Measurements from ENCODE around the gene AIG1.

DNA sequence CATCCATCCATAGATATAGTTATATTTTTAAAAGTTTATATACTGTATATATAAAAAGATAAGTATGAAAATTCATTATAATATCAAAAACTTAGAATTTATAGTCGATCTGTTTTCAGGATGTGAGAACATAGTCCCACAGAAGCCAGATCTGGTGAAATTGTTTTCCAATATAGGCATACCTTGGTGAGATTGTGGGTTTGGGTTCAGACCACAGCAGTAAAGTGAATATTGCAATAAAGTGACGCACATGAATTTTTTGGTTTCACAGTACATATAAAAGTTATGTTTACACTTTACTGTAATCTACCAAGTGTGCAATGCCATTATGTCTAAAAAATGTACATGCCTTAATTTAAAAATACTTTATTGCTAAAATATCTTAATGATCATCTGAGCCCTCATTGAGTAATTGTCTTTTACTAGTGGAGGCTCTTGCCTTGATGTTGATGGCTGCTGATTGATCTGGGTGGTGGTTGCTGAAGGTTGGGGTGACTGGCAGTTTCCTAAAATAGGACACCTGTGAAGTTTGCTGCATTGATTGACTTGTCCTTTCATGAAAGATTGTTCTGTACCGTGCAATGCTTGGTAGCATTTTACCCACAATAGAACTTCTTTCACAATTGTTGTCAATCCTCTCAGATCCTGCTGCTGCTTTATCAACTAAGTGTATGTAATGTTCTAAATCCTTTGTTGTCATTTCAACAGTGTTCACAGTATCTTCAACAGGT lies 29.8 kb downstream of the AIG1 start:
- TF ChIP-seq TCF7L2 (IDR thresholded peaks at IDR 0.05; ENCODE audit: borderline replicate concordance, extremely low read depth, insufficient read depth, insufficient read length) = no peak
- TF ChIP-seq, protein P1, sequence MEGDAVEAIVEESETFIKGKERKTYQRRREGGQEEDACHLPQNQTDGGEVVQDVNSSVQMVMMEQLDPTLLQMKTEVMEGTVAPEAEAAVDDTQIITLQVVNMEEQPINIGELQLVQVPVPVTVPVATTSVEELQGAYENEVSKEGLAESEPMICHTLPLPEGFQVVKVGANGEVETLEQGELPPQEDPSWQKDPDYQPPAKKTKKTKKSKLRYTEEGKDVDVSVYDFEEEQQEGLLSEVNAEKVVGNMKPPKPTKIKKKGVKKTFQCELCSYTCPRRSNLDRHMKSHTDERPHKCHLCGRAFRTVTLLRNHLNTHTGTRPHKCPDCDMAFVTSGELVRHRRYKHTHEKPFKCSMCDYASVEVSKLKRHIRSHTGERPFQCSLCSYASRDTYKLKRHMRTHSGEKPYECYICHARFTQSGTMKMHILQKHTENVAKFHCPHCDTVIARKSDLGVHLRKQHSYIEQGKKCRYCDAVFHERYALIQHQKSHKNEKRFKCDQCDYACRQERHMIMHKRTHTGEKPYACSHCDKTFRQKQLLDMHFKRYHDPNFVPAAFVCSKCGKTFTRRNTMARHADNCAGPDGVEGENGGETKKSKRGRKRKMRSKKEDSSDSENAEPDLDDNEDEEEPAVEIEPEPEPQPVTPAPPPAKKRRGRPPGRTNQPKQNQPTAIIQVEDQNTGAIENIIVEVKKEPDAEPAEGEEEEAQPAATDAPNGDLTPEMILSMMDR (IDR thresholded peaks at IDR 0.05 in 2 of 3, conservative IDR thresholded peaks at IDR 0.05 in 1 of 3; ENCODE audit: borderline replicate concordance in 1 of 3, insufficient read depth in 1 of 3, low read depth in 2 of 3, low read length in 2 of 3) = no peak
- no peak for TF ChIP-seq POLR2A (IDR thresholded peaks at IDR 0.05; ENCODE audit: borderline replicate concordance, extremely low read depth, insufficient read depth, insufficient read length)
- TF ChIP-seq RAD21 (IDR thresholded peaks at IDR 0.05; ENCODE audit: low read depth) = no peak
- TF ChIP-seq ZFX (IDR thresholded peaks at IDR 0.05) = no peak
- TF ChIP-seq, protein P2, sequence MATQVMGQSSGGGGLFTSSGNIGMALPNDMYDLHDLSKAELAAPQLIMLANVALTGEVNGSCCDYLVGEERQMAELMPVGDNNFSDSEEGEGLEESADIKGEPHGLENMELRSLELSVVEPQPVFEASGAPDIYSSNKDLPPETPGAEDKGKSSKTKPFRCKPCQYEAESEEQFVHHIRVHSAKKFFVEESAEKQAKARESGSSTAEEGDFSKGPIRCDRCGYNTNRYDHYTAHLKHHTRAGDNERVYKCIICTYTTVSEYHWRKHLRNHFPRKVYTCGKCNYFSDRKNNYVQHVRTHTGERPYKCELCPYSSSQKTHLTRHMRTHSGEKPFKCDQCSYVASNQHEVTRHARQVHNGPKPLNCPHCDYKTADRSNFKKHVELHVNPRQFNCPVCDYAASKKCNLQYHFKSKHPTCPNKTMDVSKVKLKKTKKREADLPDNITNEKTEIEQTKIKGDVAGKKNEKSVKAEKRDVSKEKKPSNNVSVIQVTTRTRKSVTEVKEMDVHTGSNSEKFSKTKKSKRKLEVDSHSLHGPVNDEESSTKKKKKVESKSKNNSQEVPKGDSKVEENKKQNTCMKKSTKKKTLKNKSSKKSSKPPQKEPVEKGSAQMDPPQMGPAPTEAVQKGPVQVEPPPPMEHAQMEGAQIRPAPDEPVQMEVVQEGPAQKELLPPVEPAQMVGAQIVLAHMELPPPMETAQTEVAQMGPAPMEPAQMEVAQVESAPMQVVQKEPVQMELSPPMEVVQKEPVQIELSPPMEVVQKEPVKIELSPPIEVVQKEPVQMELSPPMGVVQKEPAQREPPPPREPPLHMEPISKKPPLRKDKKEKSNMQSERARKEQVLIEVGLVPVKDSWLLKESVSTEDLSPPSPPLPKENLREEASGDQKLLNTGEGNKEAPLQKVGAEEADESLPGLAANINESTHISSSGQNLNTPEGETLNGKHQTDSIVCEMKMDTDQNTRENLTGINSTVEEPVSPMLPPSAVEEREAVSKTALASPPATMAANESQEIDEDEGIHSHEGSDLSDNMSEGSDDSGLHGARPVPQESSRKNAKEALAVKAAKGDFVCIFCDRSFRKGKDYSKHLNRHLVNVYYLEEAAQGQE (IDR thresholded peaks at IDR 0.05; ENCODE audit: low read depth) = no peak
- TF ChIP-seq SIN3A (IDR thresholded peaks at IDR 0.05; ENCODE audit: low read depth) = no peak
- TF ChIP-seq JUND (IDR thresholded peaks at IDR 0.05) = no peak
- TF ChIP-seq CBX3 (IDR thresholded peaks at IDR 0.05; ENCODE audit: low read depth) = no peak
- TF ChIP-seq EZH2phosphoT487 (IDR thresholded peaks at IDR 0.05; ENCODE audit: borderline replicate concordance) = no peak
- TF ChIP-seq, protein P3, sequence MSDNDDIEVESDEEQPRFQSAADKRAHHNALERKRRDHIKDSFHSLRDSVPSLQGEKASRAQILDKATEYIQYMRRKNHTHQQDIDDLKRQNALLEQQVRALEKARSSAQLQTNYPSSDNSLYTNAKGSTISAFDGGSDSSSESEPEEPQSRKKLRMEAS (IDR thresholded peaks at IDR 0.05) = no peak
- no peak for TF ChIP-seq POLR2AphosphoS5 (IDR thresholded peaks at IDR 0.05; ENCODE audit: low read depth, low read length)
- no peak for TF ChIP-seq EZH2 (IDR thresholded peaks at IDR 0.05)
- no peak for TF ChIP-seq SRF (IDR thresholded peaks at IDR 0.05; ENCODE audit: low read depth)
